Measurements from ENCODE around the gene MS4A6E.
A peak's percentile ranks its signal among the peaks of the same experiment; 100 is the strongest.
"Not testable (repeated sequence)": the region's sequence is repeated elsewhere in the genome, so short reads cannot be mapped to it uniquely, and the experiment has no call there.

Gene MS4A6E

GRCh38 chr11:60326955-60327354, at the start of gene MS4A6E:
TSS of gene MS4A6E (plus strand) at chr11:60327255. CDS start at chr11:60334896, 7,641 bp downstream.
- DNase-seq = no peak

GRCh38 chr11:60280412-60280811, 46.6 kb upstream of the MS4A6E start, which contains the start of gene MS4A4A:
TSS of gene MS4A4A (plus strand) at chr11:60280666. CDS start at chr11:60280676, 10 bp downstream.
- DNase-seq = no peak

- DNase-seq = no peak
Measured at GRCh38 chr11:60281485-60281884, 45.6 kb upstream of the MS4A6E start.

GRCh38 chr11:60282286-60282685, 44.8 kb upstream of the MS4A6E start:
- no peak for DNase-seq

GRCh38 chr11:60285411-60286126, 41.5 kb upstream of the MS4A6E start:
- not testable (repeated sequence) for DNase-seq

- no peak for DNase-seq
Measured at GRCh38 chr11:60288531-60288930, 38.5 kb upstream of the MS4A6E start.

GRCh38 chr11:60292145-60292544, 34.9 kb upstream of the MS4A6E start:
- DNase-seq = no peak

- no peak for DNase-seq
Measured at GRCh38 chr11:60301178-60301577, 25.9 kb upstream of the MS4A6E start.

- DNase-seq = not testable (repeated sequence)
Measured at GRCh38 chr11:60301884-60302283, 25.2 kb upstream of the MS4A6E start.

GRCh38 chr11:60303661-60304060, 23.4 kb upstream of the MS4A6E start:
- DNase-seq = no peak

- no peak for DNase-seq
Measured at GRCh38 chr11:60305906-60306619, 21.0 kb upstream of the MS4A6E start.

GRCh38 chr11:60307507-60308195, 19.4 kb upstream of the MS4A6E start:
- no peak for DNase-seq

- no peak for DNase-seq
Measured at GRCh38 chr11:60310407-60310998, 16.6 kb upstream of the MS4A6E start.

GRCh38 chr11:60314635-60315321, 12.3 kb upstream of the MS4A6E start:
- no peak for DNase-seq

- DNase-seq = no peak
Measured at GRCh38 chr11:60315871-60316270, 11.2 kb upstream of the MS4A6E start.

- DNase-seq = no peak
Measured at GRCh38 chr11:60316317-60316716, 10.7 kb upstream of the MS4A6E start.

- DNase-seq = no peak
Measured at GRCh38 chr11:60318726-60319125, 8.3 kb upstream of the MS4A6E start.

- no peak for DNase-seq
Measured at GRCh38 chr11:60321051-60321450, 6.0 kb upstream of the MS4A6E start.

GRCh38 chr11:60328460-60328859, 1.4 kb downstream of the MS4A6E start:
- no peak for DNase-seq

GRCh38 chr11:60332846-60333245, 5.8 kb downstream of the MS4A6E start:
- DNase-seq = no peak

- peak; percentile 66 for DNase-seq
Measured at GRCh38 chr11:60334005-60334620, 7.1 kb downstream of the MS4A6E start.

- no peak for DNase-seq
Measured at GRCh38 chr11:60336767-60337391, 9.8 kb downstream of the MS4A6E start.

All from activated CD4-positive, CD25-positive, alpha-beta regulatory T cell treated with anti-CD3 and anti-CD28 coated beads, Interleukin-2, amount 50 U/mL, for 72 hours (primary cell).